Colonic mucosa (tissue), 4 donors: ENCODE data around the gene PFKM. TPM values are rescaled to one million over a fixed set of nuclear protein-coding genes. Genes with fewer than 3 reads are reported as not detected.
A peak's percentile ranks its signal among the peaks of the same experiment; 100 is the strongest.
"Not testable (repeated sequence)": the region's sequence is repeated elsewhere in the genome, so short reads cannot be mapped to it uniquely, and the experiment has no call there.

Experiments
- DNase-seq: peaks from one replicate; pipeline ENCODE4 v3.0.0-alpha.2; 2020
- H3K27ac ChIP-seq: fragments of 200-600 bp; one replicate; pipeline ENCODE4 v1.8.0; 2021
- H3K27me3 ChIP-seq: fragments of 200-600 bp; one replicate; pipeline ENCODE4 v1.8.0; 2021
- H3K36me3 ChIP-seq: fragments of 200-600 bp; one replicate; pipeline ENCODE4 v1.8.0; 2021
- H3K4me1 ChIP-seq: fragments of 200-600 bp; one replicate; pipeline ENCODE4 v1.8.0; 2021; ENCODE audit warnings: mild to moderate bottlenecking
- H3K4me3 ChIP-seq: fragments of 200-600 bp; one replicate; pipeline ENCODE4 v1.8.0; 2021
- H3K9ac ChIP-seq, 2 donors: one replicate each; pipeline ENCODE4 v1.7.0; 2013; ENCODE audit warnings: control low read depth in 2 of 2, low read depth in 2 of 2, low read length in 2 of 2
- H3K9me3 ChIP-seq: fragments of 200-600 bp; one replicate; pipeline ENCODE4 v1.8.0; 2021
- intact Hi-C: fragments of 100-400 bp; cut with DNase I; formaldehyde crosslinking; loops from one replicate; pipeline ENCODE4 v1.14.1; 2022
- total RNA-seq, 2 donors: library from RNA; stranded (reverse); fragmentation: NEBNext Ultra II Directional in 1 of 2; extraction: Animal tissue kit (Norgen Biotek cat#: 25700) in 1 of 2; gene quantifications; one replicate each; pipeline ENCODE4 v1.2.1, GENCODE V29; 2021
- TF ChIP-seq, protein P1 (sequence below): fragments of 200-600 bp; IDR thresholded peaks from one replicate; pipeline ENCODE4 v1.8.0; 2022; ENCODE audit warnings: antibody characterized with exemption, mild to moderate bottlenecking
- donor health status: healthy.
- donor health status: DM: no; HTN: no; CAD: no.
- donor health status: DM: no; HTN: no; CAD: no.

Gene PFKM
- total RNA-seq, 2 donors from 2014 or later = 39.2 to 64.6 TPM

DNA sequence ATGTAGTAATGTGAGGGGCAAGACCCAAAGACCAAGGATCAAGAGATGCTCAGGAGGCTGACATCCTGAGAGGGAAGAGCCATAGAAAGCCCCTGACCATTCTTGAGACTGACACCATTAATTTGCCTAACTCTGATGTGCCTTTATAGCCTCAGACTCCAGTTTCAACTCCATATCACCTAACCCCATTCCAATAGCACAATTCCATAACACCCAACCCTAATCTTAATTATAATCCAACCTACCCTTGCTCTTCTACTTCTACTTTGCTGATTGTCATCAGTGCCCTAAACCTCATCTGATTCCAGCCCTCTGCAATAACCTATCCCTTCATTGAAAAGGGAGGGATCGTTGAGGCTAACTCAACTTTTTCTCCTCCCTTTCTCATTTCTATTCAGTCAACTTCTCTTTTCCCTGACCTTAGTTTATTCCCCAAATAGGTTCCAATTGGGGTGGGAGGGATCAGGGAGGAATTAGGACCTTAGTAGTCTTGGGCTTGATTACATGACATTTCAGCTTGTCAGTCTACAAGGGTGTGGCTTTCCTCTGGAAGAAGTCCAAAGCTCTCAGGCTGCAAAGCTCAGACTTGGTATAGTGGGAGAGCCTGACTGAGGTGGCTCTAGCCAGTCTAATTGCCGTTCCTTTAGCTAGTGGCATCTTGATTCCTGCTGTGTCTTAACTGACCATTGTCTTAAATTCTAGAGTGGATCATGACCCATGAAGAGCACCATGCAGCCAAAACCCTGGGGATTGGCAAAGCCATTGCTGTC is 3.1 kb downstream of the PFKM start:
- intact Hi-C loops = no loop called here
- Histone ChIP-seq H3K4me3 (no peak overlapping the region), H3K27ac (no peak overlapping the region), H3K9me3 (no peaks in the 10 kb centered on the region), H3K9ac (no peak overlapping the region), H3K4me1 (peaks cover 4% of the 10 kb centered on the region), H3K36me3 (no peaks in the 10 kb centered on the region), H3K27me3 (no peaks in the 10 kb centered on the region)
- peak; percentile 47 for DNase-seq
- TF ChIP-seq, protein P1, sequence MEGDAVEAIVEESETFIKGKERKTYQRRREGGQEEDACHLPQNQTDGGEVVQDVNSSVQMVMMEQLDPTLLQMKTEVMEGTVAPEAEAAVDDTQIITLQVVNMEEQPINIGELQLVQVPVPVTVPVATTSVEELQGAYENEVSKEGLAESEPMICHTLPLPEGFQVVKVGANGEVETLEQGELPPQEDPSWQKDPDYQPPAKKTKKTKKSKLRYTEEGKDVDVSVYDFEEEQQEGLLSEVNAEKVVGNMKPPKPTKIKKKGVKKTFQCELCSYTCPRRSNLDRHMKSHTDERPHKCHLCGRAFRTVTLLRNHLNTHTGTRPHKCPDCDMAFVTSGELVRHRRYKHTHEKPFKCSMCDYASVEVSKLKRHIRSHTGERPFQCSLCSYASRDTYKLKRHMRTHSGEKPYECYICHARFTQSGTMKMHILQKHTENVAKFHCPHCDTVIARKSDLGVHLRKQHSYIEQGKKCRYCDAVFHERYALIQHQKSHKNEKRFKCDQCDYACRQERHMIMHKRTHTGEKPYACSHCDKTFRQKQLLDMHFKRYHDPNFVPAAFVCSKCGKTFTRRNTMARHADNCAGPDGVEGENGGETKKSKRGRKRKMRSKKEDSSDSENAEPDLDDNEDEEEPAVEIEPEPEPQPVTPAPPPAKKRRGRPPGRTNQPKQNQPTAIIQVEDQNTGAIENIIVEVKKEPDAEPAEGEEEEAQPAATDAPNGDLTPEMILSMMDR = no peak

DNA sequence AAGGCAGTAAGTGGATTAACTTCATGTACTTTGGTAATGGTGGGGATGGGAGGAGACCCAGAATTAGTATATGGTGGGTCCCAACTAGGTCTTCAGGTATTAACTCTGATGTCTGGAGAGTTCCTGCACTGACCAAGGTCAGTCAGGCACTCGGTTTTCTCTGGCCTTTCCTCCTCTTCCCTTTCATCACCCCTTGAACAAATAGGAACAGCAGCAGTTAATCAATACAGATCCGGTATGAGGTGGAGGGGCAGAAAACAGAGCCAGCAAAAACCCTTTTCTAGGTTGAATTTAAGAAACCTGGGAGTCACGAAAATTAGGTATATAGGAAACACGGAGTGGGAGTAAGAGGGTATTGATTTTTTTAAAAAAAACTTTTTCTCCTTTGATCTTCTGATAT is 4.0 kb downstream of the PFKM start:
- Histone ChIP-seq H3K27me3 (no peaks in the 10 kb centered on the region), H3K27ac (no peak overlapping the region), H3K9ac (no peak overlapping the region), H3K9me3 (no peaks in the 10 kb centered on the region), H3K4me1 (peaks cover 4% of the 10 kb centered on the region), H3K4me3 (no peak overlapping the region), H3K36me3 (no peaks in the 10 kb centered on the region)
- DNase-seq = no peak
- intact Hi-C loops = no loop called here
- TF ChIP-seq, protein P1 = no peak

DNA sequence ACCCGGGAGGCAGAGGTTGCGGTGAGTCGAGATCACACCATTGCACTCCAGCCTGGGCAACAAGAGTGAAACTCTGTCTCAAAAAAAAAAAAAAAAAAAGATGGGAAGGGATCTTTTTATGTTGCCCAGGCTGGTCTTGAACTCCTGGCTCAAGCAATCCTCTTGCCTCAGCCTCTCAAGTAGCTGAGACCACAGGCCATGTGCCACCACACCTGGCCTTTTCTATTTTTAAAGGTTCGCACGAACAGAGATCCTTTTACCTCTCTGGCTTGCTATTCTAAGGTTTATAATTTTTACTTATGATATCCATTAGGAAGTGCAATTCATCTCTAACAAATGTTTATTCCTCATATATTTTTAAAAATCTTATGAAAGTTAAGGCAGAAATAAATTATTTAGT is 6.4 kb downstream of the PFKM start:
- H3K27ac ChIP-seq, H3K27me3 ChIP-seq, DNase-seq, H3K4me1 ChIP-seq, intact Hi-C loops, H3K36me3 ChIP-seq, H3K9me3 ChIP-seq, H3K4me3 ChIP-seq, H3K9ac ChIP-seq: not testable (repeated sequence)

DNA sequence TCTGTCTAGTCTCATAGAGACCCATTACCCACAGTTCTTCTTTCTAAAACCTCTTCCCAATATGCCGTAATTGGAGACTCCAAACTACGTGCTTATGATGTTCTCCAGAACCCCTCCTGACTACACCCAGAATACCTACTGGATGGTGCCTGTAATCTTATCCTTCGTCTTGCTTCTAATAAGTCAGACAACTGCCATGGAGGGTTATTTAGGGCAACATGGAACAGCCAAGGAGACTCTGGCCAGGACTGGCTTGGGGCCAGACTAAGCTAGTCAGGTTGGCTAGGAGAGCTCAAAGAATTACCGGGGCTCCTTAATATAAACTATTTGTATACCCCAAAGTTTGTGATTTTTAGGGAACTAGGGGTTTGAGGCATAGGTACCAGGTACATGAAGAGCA is 6.8 kb downstream of the PFKM start:
- TF ChIP-seq, protein P1 = no peak
- Histone ChIP-seq H3K36me3 (no peaks in the 10 kb centered on the region), H3K9me3 (no peaks in the 10 kb centered on the region), H3K9ac (no peak overlapping the region), H3K4me1 (no peaks in the 10 kb centered on the region), H3K27ac (no peak overlapping the region), H3K4me3 (no peak overlapping the region), H3K27me3 (no peaks in the 10 kb centered on the region)
- intact Hi-C loops = no loop called here
- no peak for DNase-seq

DNA sequence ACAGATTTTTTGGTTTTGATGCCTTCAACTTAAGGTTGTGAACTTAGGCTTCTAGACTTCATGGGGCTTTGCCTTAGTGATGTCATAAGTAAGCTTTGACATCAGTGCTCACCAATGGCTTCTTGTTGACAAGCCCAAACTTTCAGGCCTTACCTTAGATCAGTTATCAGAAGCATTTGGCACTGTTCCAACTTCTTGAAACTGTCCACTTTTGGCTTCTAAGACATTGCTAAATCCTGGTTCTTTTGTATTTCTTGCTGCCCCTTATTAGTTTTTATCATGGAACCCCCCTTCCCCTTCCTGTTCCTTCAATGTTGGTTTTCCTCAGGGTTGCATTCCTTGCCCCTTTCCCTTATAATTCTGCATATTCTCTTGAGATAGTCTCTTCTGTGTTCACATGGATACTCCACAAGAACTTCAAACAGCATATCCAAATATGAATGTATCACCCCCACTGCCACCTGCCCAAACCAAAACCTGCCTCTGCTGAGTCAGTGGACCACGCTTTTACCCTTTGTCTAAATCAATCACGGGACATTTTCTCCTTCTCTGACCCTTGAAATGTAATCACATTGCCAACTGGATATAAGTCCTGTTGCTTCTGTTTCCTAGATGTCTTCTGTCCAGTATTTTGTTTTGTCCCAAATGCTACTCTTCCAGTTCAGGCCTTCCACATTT is 7.9 kb downstream of the PFKM start:
- H3K27ac ChIP-seq = no peak overlapping the region
- no peak for DNase-seq
- H3K9me3 ChIP-seq = no peaks in the 10 kb centered on the region
- H3K27me3 ChIP-seq = no peaks in the 10 kb centered on the region
- H3K9ac ChIP-seq = no peak overlapping the region
- intact Hi-C loops = no loop called here
- TF ChIP-seq, protein P1 = no peak
- H3K36me3 ChIP-seq = no peaks in the 10 kb centered on the region
- no peaks in the 10 kb centered on the region for H3K4me1 ChIP-seq
- H3K4me3 ChIP-seq = no peak overlapping the region

DNA sequence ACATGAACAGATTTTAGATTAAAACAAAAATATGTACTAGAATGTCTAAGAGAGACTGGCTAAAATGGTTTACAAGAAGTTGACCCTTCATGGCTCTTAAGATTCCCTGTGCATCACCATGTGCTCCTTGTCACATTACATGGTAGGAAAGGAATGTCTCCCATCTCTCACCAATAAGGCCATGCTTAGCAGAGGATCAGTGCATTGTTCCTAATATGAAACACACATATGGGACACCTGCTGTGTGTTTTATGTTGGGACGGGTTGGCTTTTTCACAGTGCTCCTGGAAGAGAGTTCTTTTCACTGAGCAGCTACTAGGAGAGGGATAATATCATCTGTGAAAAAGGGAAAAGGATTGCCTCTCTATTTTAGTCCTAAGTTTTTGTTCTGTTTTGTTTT is 9.6 kb downstream of the PFKM start:
- DNase-seq = no peak
- Histone ChIP-seq H3K36me3 (no peaks in the 10 kb centered on the region), H3K4me3 (no peak overlapping the region), H3K9me3 (no peaks in the 10 kb centered on the region), H3K27ac (no peak overlapping the region), H3K4me1 (no peaks in the 10 kb centered on the region), H3K27me3 (no peaks in the 10 kb centered on the region), H3K9ac (no peak overlapping the region)
- TF ChIP-seq, protein P1 = no peak
- intact Hi-C loops = no loop called here
